HG02763 (cell line): Measurements from ENCODE around the gene PAX6.

Experiments used
- ATAC-seq: cut with Tn5 transposase; IDR thresholded peaks from one replicate; pipeline ENCODE4 v1.9.1; 2021; ENCODE audit warnings: mild to moderate bottlenecking, moderate library complexity; ENCODE audit not compliant: unreplicated experiment

The PAX6 gene

DNA sequence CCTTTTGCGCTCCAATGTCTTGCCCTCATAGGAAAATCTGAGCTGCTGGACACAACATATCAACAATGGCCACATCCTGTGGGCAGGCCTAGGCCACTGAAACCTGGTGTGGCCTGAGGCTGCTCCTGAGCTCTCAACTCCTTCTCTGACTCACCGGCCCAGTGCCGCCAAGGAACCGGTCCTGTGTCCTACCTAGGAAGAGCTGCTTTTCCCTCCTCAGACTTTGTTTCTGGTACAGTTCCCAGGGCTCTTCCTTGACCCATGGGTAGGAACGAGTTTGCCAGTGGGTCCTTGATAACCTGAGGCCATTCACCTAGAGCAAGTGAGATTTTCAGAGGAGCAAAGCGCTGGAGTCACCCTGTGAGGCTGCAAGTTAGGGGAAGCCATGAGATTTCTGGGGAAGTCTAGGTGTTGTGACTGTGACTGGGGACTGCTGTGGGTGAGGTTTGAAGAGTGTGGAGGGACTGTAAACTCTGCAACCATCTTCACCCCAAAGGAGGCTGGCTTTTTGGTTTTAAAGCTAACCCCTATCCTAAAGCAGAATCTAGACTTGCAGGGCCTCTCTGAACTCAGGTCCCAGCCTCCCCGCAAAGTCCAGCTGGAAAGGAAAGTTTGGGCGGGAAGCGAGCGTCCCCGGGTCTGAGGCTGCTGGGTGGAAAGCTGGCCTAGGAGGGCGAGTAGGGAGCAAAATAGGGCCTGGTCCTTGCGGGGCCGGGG lies 12.0 kb upstream of the PAX6 start:
- ATAC-seq, result no peak

DNA sequence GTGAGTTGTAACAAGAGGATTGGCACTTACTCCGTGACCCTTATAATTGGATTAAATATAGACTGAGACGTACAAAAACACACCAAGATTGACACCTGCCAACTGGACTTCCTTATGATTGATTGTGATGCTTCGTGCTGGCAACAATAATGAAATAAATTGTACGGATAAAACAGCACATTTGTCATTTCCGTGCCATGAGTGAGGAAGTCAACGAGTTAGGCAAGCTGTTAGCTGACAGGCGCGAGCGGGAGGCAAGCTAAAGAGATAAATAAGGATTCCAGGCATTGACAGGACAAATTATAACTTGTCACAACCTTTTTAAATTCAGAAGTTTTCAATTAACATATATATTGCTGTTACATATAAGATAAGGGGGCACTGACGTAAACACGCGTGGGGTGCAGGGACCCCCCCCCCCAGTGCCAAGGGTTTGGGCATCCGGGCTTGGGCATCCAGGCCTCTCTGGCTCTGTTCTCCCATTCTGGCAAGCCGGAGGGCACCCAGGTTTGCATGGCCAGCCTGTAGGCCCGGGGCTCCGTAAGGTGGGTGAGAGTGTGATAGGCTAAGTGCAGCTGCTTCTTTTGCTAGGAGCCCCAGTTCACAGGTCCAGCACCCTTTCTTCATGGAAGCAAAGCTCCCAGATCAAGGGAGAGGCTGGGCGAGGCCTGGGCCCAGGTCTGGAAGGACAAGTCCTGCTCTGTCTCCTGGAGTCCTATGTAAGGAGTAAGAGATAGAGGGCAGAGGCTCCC lies 11.2 kb upstream of the PAX6 start:
- no peak for ATAC-seq

DNA sequence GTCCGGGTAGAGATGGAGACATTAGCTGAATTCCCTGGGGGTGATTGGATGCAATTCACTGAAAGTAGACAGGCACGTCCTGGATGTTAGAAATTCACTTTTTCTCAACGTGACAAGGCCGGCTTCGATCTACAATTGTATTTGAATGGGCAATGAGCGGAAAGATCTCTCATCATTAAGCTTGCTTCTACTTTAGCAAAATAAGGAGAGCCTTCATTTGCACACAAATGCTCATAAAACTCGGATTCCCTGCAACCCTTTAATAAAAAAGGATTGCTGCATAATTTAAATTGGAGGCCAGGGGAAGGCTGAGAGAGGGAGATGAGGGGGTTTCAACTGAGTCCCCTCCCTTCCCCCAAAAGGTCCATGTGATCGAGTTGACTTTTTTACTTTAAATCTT lies 10.6 kb upstream of the PAX6 start:
- no peak for ATAC-seq

DNA sequence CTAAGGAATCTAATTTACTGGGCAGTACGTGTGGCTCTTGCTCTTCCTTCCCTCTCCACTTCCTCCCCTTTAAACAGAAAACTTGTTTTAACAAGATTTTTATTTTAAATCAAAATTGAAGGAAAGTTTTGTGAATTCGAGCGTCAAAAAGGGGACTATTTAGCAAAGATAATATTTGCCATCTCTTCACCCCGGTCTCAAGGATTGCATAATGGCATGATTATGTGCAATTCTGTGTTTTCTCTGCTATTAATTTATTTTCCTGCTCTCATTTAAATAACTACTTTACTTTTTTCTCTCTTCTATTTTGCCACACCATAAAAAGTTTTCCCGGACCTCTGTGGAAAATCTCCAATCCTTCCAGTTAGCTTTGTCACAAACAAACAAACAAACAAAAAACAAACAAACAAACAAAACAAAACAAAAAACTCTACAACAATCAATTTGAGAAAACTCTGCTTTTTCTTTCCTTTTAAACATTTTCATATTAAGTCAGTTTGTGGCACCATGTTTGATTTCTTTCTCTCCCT lies 10.2 kb upstream of the PAX6 start:
- ATAC-seq, result no peak

- no peak for ATAC-seq
Observed at GRCh38 chr11:31820438-31820818, 9.3 kb upstream of the PAX6 start.

DNA sequence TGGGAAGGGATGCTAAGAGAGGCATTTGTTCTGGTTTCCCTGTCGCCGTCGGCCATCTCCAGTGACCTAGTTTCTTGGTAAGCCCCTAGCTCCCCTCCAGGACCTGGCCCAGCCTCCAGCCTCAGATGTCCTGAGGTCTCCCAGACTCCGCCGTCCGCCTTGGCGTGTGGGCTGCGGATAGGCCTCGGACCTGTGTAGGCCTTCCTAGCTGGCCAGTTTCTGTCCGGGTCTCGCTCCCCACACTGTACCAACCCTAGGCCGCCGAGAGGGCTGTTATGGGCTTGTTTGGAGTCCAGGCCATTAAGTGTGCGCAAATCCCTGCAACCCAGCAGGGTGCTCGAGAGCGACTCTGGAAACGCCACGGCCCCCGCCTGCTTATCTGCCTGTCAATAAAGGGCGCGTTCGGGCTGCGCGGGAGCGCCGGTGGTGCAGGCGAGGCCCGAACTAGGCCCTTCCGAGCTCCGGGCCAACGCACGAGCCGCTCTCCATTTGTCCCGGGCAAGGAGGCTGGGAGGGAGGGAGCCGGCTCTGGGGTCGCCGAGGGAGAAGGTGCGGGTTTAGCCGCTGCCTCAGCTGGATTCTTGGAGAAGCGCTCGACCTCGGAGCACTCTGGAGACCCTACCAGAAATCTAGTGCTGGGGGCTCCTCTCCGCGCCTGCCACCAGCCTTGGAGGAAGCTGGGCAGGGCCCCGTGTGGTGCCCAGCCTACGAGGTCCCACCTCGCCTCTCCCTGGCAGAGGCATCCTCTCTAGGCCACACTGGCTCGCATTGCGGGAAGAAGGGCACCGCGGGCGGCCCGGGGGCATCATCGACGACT lies 8.7 kb upstream of the PAX6 start:
- ATAC-seq, result no peak

- ATAC-seq, result no peak
Observed at GRCh38 chr11:31818874-31819331, 7.8 kb upstream of the PAX6 start.

DNA sequence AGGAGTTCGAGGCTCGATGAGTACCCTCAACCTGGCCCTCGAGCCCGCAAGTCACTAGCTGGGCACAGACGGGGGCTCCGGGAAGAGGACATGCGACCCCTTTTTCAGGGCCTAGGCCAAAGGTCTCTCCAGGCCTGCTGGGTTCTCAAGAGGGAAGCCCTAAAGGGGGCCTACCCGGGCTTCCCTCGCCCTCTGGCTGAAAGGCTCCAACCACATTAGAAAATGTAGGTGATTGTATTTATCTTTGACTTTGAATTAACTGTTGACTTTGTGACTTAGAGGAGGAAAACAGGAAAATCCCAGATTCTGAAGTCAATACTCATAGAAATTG lies 7.3 kb upstream of the PAX6 start:
- ATAC-seq, result no peak

DNA sequence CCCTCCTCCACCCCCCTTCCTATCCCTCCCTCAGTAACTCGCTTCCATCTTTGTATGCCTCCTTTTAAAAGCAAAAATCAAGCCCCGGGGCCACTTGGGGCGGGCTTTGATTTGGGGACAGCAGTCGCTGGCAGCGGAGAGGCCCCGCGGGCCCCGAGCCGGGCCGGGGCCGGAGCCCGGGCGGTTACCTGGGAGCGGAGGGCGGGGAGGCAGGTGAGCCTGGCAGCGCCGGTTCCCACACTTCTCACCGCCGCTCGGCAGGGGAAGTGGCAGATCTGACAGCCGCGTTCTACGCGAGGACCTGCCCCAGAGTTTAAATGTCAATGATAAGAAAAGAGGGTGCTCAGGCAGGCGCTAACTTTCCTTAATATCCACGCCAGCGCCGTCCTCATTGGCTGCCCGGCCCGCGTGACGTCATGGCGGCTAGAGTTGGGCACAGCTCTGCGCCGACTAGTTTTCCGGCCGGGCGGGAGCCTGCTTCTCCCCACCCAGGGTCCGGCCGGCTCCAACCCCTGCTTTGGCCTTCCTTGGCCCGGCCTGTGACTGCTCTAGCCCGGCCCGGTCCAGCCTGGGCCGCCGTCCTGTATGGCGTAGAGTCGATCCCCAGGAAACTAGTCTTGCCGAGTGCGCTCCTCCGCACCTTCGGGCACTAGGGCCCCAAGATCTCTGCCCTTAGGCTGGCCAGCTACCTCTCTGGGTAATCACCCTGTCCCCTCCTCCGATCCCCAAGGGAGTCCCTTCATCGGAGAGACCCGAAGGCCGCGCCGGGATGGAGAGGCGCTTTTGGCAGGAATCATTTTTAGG lies 6.7 kb upstream of the PAX6 start:
- no peak for ATAC-seq

DNA sequence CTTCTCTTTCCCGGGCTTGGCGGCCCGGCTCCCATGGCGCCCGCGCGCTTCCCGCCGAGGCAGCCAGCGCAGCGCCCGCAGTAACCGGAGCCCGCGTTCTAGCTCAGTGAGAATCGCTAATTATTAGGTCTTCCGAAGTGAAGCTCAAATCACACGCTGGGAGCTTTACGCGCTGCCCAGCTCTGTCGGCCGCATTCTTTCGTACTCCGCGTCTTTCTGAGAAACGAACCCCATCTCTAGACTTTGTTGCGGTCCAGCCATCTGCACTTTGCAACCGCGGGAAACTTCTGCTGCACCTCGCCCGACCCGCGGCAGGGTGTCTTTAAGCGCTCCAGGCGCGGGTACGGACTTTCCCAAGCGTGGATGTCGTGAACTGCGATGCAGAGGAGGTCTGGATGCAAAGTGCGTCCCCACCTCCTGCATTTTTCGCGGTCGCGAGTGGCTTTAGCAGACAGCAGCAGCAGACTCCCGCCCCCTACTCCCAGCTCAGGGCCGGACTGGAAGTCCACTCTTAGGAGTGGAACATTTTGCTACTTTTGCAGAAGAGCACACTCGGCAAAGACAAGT lies 6.0 kb upstream of the PAX6 start:
- no peak for ATAC-seq

DNA sequence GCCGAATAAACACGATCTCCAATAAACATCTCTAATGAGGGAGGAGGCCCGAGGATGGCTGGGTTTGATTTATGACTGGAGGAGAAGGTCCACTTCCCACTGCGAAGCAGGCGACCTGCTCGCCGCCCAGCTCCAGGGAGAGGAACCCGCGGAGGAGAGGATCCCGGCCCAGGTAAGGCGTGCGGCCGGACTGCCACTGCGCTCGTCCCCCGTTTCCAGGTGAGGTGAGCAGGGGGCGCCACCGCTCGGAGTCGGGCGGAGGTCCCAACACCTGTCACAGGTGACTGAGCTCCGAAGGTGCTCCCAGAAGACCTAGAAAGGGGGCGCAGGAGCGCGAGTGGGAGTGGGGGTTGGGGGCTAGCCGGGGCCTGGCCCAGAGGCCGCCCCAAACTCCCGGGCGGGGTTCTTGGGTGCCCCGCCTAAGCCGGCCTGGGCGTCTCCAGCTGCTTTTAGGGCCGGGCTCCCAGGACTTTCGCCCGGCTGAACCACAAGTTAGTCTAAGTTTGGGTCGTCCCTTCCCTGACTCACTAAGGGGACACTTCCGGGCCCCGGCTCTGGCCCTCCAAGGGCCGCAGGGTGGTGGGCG lies 5.4 kb upstream of the PAX6 start:
- ATAC-seq, result no peak

DNA sequence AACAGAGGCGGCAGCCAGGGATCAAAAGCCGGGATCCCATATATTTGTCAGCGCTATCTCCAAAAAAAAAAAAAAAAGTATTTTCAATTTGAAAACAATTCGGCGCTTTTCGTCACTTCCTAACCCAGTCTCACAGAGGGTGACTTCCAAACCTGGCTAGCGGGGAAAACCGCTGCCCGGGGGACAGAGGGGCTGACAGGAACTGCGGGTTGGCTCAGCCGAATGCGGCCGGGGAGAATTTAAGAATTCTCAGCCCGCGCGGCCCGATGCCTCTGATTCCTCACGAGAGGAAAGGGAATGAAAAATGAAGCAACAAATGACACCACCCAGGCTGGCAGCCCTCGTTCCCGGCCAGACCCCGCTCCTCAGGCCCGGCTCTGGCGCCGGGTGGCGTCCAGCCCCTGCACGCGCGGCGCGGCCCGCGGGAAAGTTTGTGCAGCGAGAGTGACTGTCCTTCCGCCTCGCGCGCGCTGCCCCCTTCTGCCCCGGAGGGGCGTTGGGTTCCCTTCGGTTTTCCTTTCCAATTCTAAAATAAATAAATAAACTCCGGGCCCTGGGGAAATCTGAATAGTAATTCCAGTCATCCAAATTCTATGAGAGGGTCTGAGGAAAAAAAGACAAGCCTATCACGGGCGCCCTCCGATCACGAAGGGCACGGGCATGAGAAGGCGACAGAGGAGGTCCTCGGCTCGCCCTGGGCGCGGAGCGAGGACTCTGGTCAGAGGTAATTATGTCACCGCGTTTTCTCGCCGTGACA lies 4.8 kb upstream of the PAX6 start:
- no peak for ATAC-seq

DNA sequence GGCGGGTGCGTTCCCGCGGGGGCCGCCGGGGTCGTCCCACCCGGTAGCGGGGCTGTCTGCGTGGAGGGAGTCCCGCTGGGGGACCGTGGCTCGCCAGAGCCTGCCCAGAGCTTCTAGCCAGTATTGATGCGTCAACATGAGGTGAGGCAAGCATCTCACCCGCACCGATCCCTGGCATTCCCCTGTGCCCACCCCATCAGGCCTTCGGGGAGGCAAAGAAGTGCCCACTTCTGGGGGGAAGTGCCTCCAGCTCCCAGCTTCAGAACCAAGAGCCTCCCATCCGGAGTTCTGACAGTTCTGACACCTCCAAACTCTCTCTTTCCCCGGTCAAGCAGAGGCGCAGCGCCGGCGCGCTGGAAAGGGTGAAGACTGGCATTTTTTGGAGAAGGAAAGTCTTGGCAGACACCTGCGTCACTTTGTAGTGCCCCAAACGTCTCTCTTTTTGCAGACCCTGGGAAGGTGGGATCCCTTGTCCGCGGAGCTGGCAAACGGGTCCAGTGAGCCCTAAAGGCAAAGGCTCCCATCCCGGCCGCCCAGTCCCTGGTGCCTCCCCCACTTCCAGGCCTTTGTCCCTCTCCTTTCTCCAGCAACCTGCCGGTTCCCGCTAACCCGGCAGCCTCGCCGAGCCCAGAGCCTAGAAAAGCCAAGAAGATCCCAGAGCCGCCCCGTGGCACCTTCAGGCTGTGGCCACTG lies 3.2 kb upstream of the PAX6 start:
- ATAC-seq, result no peak

DNA sequence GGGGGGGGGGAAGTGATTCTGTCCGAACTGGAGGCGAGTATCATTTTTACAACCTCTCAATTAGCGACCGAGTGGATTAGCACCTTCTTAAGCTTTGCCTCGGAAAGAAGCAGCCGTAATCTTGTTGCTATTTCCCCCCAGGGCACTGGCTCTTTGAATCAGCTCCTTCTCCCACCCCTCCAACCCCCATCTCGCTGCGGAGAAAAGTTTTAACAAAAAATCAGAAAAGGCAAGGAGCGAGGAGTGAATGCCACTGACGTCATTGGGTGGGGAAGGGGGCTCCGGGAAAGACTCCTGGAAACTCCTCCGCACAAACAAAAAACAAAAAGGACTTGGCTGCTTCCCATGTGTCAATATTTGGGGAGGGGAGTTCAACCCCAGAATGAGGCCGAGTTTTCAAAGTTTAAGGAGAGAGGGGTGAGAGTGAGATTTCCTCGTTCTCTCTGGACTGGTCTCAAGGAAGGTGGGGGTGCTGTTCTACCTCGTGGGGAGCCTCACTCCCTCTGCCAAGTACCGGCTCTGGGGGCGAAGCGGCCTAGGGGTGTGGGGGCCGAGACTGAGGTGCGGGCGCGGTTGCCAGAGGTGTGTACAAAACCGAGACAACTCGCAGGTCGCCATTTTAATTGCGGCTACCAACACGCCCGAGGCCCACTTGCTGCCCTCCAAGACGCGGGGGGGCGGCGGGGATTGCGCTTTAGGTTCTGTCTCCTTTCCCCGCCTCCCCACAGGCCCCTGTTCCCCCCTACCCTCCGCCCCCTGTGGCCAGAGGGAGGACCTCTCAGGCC lies 2.5 kb upstream of the PAX6 start:
- no peak for ATAC-seq

- no peak for ATAC-seq
Observed at GRCh38 chr11:31812383-31813381, 1.6 kb upstream of the PAX6 start.

DNA sequence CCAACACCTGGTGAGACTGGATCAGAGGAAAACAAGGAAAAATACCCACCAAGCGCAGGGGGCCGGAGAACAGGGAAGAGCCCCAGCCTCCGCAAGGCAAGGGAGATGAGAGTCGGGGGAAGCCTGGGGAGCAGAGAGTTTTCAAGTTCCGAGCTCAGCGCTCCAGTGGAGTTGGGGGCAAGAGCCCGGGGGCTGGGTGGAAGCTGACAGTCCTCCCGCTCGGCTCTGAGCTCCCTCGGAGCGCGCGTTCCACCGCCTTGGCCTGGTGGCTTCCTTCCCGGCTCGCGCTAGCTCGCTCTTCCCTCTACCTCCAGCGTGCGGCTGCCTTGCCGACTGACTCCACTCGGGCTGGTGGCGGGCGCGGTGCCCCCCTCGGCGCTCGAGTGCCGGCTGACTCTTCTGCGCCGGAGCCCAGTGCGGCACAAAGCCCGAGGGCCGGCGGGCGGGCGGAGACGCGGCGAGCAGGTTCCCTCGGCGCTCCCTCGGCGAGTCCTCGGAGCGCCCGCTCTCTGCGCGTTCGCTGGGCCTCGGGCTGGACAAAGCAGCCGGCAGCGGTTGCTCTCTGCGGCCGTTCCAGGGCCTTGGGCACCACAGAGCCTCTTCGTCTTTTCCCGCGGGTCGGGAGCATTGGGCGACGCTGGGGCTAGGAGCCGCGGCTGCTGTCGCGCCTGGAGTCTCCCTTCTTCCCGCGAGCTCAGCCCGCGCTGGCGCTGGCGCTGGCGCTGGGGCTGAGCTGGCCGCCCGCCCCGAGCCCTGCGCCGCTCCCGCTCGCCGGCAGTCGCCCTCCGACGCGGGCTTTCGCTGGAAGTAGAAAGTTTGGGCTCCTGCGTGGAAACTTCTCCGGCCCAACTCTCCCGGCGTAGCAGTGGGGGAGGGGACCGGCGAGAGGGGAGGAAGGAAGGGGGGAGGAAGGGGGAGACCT lies 1.0 kb downstream of the PAX6 start:
- no peak for ATAC-seq
